Transverse colon (tissue), 4 donors: Measurements from ENCODE around the gene RSPH3.

Experiments
- EP300 ChIP-seq: sonication (generic); formaldehyde crosslinking; IDR thresholded peaks from one replicate; pipeline ENCODE4 v1.6.1; 2017; ENCODE audit warnings: antibody characterized with exemption, low read depth
- POLR2AphosphoS5 ChIP-seq, 3 donors: sonication (generic); formaldehyde crosslinking; IDR thresholded peaks; one replicate each; pipeline ENCODE4 v1.6.1; 2016; ENCODE audit warnings: antibody characterized with exemption in 3 of 3
- TF ChIP-seq, protein P1 (sequence below), 5 experiments: fragments of 200-600 bp in 3 of 5; fragments of 450-650 bp in 2 of 5; sonication (generic) in 3 of 5; IDR thresholded peaks; 1 replicate in 2 of 5; 2 replicates in 3 of 5; pipeline ENCODE4 v1.5.1; 2016 to 2017; ENCODE audit warnings: antibody characterized with exemption in 5 of 5, inconsistent platforms in 3 of 5, mild to moderate bottlenecking in 2 of 5, moderate library complexity in 1 of 5

DNA sequence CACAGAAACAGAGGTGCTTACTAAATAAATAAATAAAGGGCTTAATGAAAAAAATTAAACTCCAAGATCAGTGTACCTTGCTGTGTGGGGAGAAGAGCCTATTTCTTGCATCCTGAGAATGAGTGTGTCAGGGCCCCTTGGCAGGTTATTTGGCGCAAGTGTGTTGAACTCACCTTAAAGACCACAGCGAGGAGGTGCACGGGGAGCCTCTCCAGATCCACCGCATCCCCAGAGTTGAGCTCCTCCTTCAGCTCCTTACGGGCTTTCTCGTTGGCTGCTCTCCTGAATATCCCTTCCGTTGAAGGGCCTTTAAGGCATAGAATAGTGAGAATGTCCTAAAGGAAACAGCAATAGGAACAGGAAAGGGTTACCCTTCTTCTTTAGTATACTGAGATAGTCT is 41.2 kb upstream of the RSPH3 start:
- TF ChIP-seq EP300 (no peak), POLR2AphosphoS5 (IDR thresholded peaks at IDR 0.05) (no peak)
- TF ChIP-seq, protein P1, sequence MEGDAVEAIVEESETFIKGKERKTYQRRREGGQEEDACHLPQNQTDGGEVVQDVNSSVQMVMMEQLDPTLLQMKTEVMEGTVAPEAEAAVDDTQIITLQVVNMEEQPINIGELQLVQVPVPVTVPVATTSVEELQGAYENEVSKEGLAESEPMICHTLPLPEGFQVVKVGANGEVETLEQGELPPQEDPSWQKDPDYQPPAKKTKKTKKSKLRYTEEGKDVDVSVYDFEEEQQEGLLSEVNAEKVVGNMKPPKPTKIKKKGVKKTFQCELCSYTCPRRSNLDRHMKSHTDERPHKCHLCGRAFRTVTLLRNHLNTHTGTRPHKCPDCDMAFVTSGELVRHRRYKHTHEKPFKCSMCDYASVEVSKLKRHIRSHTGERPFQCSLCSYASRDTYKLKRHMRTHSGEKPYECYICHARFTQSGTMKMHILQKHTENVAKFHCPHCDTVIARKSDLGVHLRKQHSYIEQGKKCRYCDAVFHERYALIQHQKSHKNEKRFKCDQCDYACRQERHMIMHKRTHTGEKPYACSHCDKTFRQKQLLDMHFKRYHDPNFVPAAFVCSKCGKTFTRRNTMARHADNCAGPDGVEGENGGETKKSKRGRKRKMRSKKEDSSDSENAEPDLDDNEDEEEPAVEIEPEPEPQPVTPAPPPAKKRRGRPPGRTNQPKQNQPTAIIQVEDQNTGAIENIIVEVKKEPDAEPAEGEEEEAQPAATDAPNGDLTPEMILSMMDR (IDR thresholded peaks at IDR 0.05) = no peak
